SU-DHL-6 (cell line): ENCODE data around the gene PIP5K1B.

Experiments
- H2AFZ ChIP-seq: fragments of 200-600 bp; sonication (generic); 2 replicates; pipeline ENCODE4 v1.6.1; 2014; ENCODE audit warnings: low read depth, mild to moderate bottlenecking, moderate library complexity, mixed read lengths, antibody characterized with exemption, low read length; ENCODE audit not compliant: severe bottlenecking
- H3F3A ChIP-seq: fragments of 200-600 bp; shearing (Covaris generic); 2 replicates; pipeline ENCODE4 v1.6.0; 2016; ENCODE audit warnings: antibody characterized with exemption, mild to moderate bottlenecking; ENCODE audit not compliant: insufficient read depth
- H3K27ac ChIP-seq: fragments of 200-600 bp; sonication (generic); 2 replicates; pipeline ENCODE4 v1.5.1; 2016; ENCODE audit warnings: low read depth, mild to moderate bottlenecking, low read length, moderate library complexity, mixed read lengths
- H3K27me3 ChIP-seq: fragments of 200-600 bp; sonication (generic), shearing (Covaris generic); 2 replicates; pipeline ENCODE4 v1.6.0; 2014; ENCODE audit warnings: mild to moderate bottlenecking, low read length
- H3K36me3 ChIP-seq: fragments of 200-600 bp; sonication (generic); 2 replicates; pipeline ENCODE4 v1.6.1; 2014; ENCODE audit warnings: mild to moderate bottlenecking, low read length, mixed read lengths
- H3K4me2 ChIP-seq: fragments of 300-600, 200-600 bp; shearing (Covaris generic), sonication (generic); 2 replicates; pipeline ENCODE4 v1.6.0; 2014; ENCODE audit warnings: low read length, low read depth, mild to moderate bottlenecking; ENCODE audit not compliant: poor library complexity, severe bottlenecking
- H3K4me3 ChIP-seq: fragments of 200-600 bp; sonication (generic); 2 replicates; pipeline ENCODE4 v1.5.1; 2014; ENCODE audit warnings: antibody characterized with exemption, low read length, mild to moderate bottlenecking, mixed read lengths; ENCODE audit not compliant: insufficient read depth, poor library complexity, severe bottlenecking
- H3K79me2 ChIP-seq: fragments of 200-600 bp; sonication (generic); 2 replicates; pipeline ENCODE4 v1.6.1; 2014; ENCODE audit warnings: mild to moderate bottlenecking, low read length, moderate library complexity; ENCODE audit not compliant: insufficient read depth
- H3K9ac ChIP-seq: fragments of 200-600 bp; sonication (generic); 2 replicates; pipeline ENCODE4 v1.7.0; 2014; ENCODE audit warnings: mild to moderate bottlenecking, low read length
- H3K9me2 ChIP-seq: fragments of 200-600 bp; sonication (generic); replicated peaks from 2 replicates; pipeline ENCODE4 v1.6.1; 2014; ENCODE audit warnings: low read length; ENCODE audit not compliant: insufficient read depth
- H3K9me3 ChIP-seq: fragments of 200-600 bp; sonication (generic); 2 replicates; pipeline ENCODE4 v1.6.1; 2014; ENCODE audit warnings: low read length, mixed read lengths; ENCODE audit not compliant: insufficient read depth
- H4K20me1 ChIP-seq: fragments of 200-600 bp; sonication (generic); 2 replicates; pipeline ENCODE4 v1.6.1; 2014; ENCODE audit warnings: low read depth, mild to moderate bottlenecking, antibody characterized with exemption, low read length, moderate library complexity, mixed read lengths
- EZH2phosphoT487 ChIP-seq: fragments of 200-600 bp; sonication (generic), shearing (Covaris generic); conservative IDR thresholded peaks from 2 replicates; pipeline ENCODE4 v1.6.1; 2018; ENCODE audit warnings: mild to moderate bottlenecking, antibody characterized with exemption, low read length, moderate library complexity, mixed read lengths
- TF ChIP-seq, protein P1 (sequence below): fragments of 200-600 bp; sonication (generic); IDR thresholded peaks from one replicate; pipeline ENCODE4 v1.5.1; 2017; ENCODE audit warnings: antibody characterized with exemption, mild to moderate bottlenecking, low read length, moderate library complexity; ENCODE audit not compliant: insufficient read depth, poor library complexity, severe bottlenecking

PIP5K1B gene

DNA sequence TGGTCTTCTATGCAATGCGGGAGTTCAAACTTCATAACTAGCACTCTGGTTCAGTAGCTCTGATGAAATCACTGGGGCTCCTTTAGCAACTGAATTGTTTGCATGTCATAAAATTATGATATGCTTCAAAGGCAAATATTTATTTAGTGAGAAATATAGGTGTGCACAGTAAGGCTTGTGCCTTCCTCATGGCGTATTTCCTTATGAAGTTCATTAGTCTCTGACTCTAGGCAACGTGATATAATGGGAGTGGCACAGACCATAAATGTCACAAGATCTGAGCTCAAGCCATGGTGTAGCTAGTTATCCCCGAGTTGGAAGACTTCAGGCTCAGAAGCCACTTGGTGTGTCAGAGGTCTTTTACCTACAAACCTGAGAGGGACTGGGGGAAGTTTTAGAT is 35.5 kb downstream of the PIP5K1B start:
- Histone ChIP-seq H3K9me3 (no peaks in the 10 kb centered on the region), H3K9ac (no peak overlapping the region), H3K27ac (no peak overlapping the region), H3K36me3 (no peaks in the 10 kb centered on the region), H3K4me2 (no peak overlapping the region), H3K79me2 (no peaks in the 10 kb centered on the region), H3F3A (no peaks in the 10 kb centered on the region), H3K9me2 (no peaks in the 10 kb centered on the region), H3K4me3 (no peak overlapping the region), H2AFZ (no peak overlapping the region), H4K20me1 (no peaks in the 10 kb centered on the region), H3K27me3 (no peaks in the 10 kb centered on the region)
- no peak for TF ChIP-seq EZH2phosphoT487
- TF ChIP-seq, protein P1, sequence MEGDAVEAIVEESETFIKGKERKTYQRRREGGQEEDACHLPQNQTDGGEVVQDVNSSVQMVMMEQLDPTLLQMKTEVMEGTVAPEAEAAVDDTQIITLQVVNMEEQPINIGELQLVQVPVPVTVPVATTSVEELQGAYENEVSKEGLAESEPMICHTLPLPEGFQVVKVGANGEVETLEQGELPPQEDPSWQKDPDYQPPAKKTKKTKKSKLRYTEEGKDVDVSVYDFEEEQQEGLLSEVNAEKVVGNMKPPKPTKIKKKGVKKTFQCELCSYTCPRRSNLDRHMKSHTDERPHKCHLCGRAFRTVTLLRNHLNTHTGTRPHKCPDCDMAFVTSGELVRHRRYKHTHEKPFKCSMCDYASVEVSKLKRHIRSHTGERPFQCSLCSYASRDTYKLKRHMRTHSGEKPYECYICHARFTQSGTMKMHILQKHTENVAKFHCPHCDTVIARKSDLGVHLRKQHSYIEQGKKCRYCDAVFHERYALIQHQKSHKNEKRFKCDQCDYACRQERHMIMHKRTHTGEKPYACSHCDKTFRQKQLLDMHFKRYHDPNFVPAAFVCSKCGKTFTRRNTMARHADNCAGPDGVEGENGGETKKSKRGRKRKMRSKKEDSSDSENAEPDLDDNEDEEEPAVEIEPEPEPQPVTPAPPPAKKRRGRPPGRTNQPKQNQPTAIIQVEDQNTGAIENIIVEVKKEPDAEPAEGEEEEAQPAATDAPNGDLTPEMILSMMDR, result no peak

DNA sequence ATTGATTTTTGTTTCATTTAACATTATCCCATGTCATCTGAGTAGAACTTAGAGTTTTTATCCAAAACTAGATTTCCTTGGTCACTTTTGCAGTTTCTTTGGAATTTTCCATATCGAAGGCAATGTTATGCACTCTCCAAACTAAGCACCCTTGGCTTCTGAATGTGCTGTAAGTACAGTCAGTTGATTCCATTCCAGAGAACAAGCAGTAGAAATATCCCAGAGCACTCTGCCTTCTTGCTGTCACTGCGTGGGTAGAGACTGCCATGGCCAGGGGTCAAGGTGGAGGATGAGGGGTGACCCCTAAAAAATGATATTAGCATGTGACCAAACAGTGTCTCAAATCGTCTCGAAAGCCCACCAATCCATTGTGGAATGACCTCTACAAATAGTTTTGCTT is 36.2 kb downstream of the PIP5K1B start:
- H3K9me2 ChIP-seq, result no peaks in the 10 kb centered on the region
- no peaks in the 10 kb centered on the region for H3K36me3 ChIP-seq
- no peak for TF ChIP-seq EZH2phosphoT487
- TF ChIP-seq, protein P1, result no peak
- H3F3A ChIP-seq, result no peaks in the 10 kb centered on the region
- no peak overlapping the region for H3K4me2 ChIP-seq
- no peaks in the 10 kb centered on the region for H3K79me2 ChIP-seq
- H4K20me1 ChIP-seq, result no peaks in the 10 kb centered on the region
- no peak overlapping the region for H3K27ac ChIP-seq
- H2AFZ ChIP-seq, result no peak overlapping the region
- no peak overlapping the region for H3K9ac ChIP-seq
- no peaks in the 10 kb centered on the region for H3K9me3 ChIP-seq
- H3K4me3 ChIP-seq, result no peak overlapping the region
- H3K27me3 ChIP-seq, result no peaks in the 10 kb centered on the region

DNA sequence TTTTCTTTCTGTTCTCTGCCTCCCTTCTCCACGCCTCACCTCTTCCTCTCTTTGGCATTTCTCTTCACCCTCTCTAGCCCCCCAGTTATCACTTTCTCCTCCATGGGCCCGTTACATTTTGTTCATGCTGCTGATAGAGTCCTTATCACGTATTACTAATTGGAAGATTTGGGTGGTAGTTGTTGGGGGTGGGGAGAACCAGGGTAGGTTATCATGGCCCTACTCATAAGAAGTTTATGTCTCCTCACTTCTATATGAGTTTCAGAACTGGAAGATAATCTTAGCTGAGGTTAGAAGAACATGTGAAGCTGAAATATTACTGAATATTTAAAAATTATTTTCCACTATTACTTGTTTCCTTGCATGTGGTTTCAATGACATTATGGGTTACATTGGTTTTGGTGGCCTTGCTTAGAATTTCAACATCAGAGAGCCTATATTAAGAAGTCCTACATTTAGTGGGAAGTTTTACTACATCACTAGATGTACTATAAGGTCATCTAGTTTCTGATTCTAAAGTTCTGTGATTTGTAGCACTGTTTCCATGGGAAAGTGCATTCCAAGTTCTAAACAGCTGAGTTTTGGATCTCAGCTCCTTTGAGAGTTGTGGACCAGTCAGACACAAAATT is 36.8 kb downstream of the PIP5K1B start:
- Histone ChIP-seq H3K79me2 (no peaks in the 10 kb centered on the region), H3K36me3 (no peaks in the 10 kb centered on the region), H3K27ac (no peak overlapping the region), H3K9ac (no peak overlapping the region), H3F3A (no peaks in the 10 kb centered on the region), H3K4me2 (no peak overlapping the region), H3K9me2 (no peaks in the 10 kb centered on the region), H4K20me1 (no peaks in the 10 kb centered on the region), H2AFZ (no peak overlapping the region), H3K4me3 (no peak overlapping the region), H3K27me3 (no peaks in the 10 kb centered on the region), H3K9me3 (no peaks in the 10 kb centered on the region)
- TF ChIP-seq, protein P1, result no peak

DNA sequence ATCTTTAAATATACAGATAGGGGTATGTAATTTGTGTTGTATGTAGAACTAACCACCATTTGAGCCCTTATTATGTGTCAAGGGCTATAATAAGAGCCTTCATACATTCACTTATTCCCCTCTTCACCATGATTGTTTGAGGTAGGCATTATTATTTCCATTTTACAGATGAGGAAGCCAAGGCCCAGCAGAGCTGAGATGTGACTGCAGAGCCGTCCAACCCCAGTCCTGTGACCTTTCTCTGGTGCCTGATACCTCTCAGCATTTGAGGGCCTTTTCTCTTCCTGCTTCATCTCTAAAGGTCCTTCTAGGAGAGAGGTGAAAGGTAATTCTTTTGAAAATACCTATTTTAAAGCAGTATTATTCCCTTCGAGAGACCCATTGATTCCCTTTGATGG is 37.3 kb downstream of the PIP5K1B start:
- no peak overlapping the region for H3K4me2 ChIP-seq
- H3K9me2 ChIP-seq, result no peaks in the 10 kb centered on the region
- H4K20me1 ChIP-seq, result no peaks in the 10 kb centered on the region
- H3K36me3 ChIP-seq, result no peaks in the 10 kb centered on the region
- no peaks in the 10 kb centered on the region for H3F3A ChIP-seq
- no peak overlapping the region for H2AFZ ChIP-seq
- TF ChIP-seq EZH2phosphoT487, result no peak
- TF ChIP-seq, protein P1, result no peak
- H3K9ac ChIP-seq, result no peak overlapping the region
- no peaks in the 10 kb centered on the region for H3K79me2 ChIP-seq
- H3K27me3 ChIP-seq, result no peaks in the 10 kb centered on the region
- no peak overlapping the region for H3K4me3 ChIP-seq
- H3K27ac ChIP-seq, result no peak overlapping the region
- H3K9me3 ChIP-seq, result no peaks in the 10 kb centered on the region
